ENCODE results near the gene SAMD4B. TPM values are rescaled to one million over a fixed set of nuclear protein-coding genes. Genes with fewer than 3 reads are reported as not detected.

The SAMD4B gene
- total and polyA plus RNA-seq, 9 of the 15 experiments (the other 6 are each of a cell fraction or from before 2014, with no cell fraction given): 3.4 to 90.5 (median 38.0) TPM

GRCh38 chr19:39310558-39311311 lies 31.5 kb upstream of the SAMD4B start (continued):
- no peak for TF ChIP-seq PATZ1 (CRISPR knock-in tag; IDR thresholded peaks at IDR 0.05; ENCODE audit: borderline replicate concordance)
- TF ChIP-seq, protein P1, sequence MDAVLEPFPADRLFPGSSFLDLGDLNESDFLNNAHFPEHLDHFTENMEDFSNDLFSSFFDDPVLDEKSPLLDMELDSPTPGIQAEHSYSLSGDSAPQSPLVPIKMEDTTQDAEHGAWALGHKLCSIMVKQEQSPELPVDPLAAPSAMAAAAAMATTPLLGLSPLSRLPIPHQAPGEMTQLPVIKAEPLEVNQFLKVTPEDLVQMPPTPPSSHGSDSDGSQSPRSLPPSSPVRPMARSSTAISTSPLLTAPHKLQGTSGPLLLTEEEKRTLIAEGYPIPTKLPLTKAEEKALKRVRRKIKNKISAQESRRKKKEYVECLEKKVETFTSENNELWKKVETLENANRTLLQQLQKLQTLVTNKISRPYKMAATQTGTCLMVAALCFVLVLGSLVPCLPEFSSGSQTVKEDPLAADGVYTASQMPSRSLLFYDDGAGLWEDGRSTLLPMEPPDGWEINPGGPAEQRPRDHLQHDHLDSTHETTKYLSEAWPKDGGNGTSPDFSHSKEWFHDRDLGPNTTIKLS (IDR thresholded peaks at IDR 0.05; ENCODE audit: borderline replicate concordance, low read depth): no peak
- 0 out of 2 replicates have a peak, but pooled peaks have one; percentile 46 for TF ChIP-seq EP300 (IDR thresholded peaks at IDR 0.05; ENCODE audit: low read length)
- TF ChIP-seq KLF10 (CRISPR knock-in tag; IDR thresholded peaks at IDR 0.05): no peak
- TF ChIP-seq ZNF75A (CRISPR knock-in tag; IDR thresholded peaks at IDR 0.05): peak; percentile 89
- TF ChIP-seq POLR2A (conservative IDR thresholded peaks at IDR 0.05): peak; percentile 68
- TF ChIP-seq, protein P2, sequence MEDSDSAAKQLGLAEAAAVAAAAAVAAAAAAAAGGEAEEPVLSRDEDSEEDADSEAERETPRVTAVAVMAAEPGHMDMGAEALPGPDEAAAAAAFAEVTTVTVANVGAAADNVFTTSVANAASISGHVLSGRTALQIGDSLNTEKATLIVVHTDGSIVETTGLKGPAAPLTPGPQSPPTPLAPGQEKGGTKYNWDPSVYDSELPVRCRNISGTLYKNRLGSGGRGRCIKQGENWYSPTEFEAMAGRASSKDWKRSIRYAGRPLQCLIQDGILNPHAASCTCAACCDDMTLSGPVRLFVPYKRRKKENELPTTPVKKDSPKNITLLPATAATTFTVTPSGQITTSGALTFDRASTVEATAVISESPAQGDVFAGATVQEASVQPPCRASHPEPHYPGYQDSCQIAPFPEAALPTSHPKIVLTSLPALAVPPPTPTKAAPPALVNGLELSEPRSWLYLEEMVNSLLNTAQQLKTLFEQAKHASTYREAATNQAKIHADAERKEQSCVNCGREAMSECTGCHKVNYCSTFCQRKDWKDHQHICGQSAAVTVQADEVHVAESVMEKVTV (CRISPR knock-in tag; IDR thresholded peaks at IDR 0.05): no peak
- no peak for TF ChIP-seq MAFF (IDR thresholded peaks at IDR 0.05; ENCODE audit: low read length)
- TF ChIP-seq PHB2 (IDR thresholded peaks at IDR 0.05; ENCODE audit: low read depth): no peak; the same call in 1 of the 2 replicates
- no peak for TF ChIP-seq BRD4 (IDR thresholded peaks at IDR 0.05)
- no peak for TF ChIP-seq ESRRA (IDR thresholded peaks at IDR 0.05; ENCODE audit: borderline replicate concordance, low read depth)
- no peak for TF ChIP-seq MTA2 (IDR thresholded peaks at IDR 0.05; ENCODE audit: low read depth)
- TF ChIP-seq PHF20 (IDR thresholded peaks at IDR 0.05; ENCODE audit: partially characterized antibody): no peak
- no peak for TF ChIP-seq SNIP1 (IDR thresholded peaks at IDR 0.05; ENCODE audit: low read depth)
- no peak for TF ChIP-seq MECOM (CRISPR knock-in tag; IDR thresholded peaks at IDR 0.05)
- TF ChIP-seq TGIF2 (CRISPR knock-in tag; IDR thresholded peaks at IDR 0.05): no peak
- TF ChIP-seq CBX8 (IDR thresholded peaks at IDR 0.05; ENCODE audit: borderline replicate concordance, extremely low read depth, low read depth, low read length, poor library complexity, severe bottlenecking): no peak
- TF ChIP-seq DNMT1 (IDR thresholded peaks at IDR 0.05): 0 out of 2 replicates have a peak, but pooled peaks have one; percentile 42
- TF ChIP-seq ZKSCAN1 (IDR thresholded peaks at IDR 0.05; ENCODE audit: low read depth, low read length): no peak
- TF ChIP-seq, protein P3, sequence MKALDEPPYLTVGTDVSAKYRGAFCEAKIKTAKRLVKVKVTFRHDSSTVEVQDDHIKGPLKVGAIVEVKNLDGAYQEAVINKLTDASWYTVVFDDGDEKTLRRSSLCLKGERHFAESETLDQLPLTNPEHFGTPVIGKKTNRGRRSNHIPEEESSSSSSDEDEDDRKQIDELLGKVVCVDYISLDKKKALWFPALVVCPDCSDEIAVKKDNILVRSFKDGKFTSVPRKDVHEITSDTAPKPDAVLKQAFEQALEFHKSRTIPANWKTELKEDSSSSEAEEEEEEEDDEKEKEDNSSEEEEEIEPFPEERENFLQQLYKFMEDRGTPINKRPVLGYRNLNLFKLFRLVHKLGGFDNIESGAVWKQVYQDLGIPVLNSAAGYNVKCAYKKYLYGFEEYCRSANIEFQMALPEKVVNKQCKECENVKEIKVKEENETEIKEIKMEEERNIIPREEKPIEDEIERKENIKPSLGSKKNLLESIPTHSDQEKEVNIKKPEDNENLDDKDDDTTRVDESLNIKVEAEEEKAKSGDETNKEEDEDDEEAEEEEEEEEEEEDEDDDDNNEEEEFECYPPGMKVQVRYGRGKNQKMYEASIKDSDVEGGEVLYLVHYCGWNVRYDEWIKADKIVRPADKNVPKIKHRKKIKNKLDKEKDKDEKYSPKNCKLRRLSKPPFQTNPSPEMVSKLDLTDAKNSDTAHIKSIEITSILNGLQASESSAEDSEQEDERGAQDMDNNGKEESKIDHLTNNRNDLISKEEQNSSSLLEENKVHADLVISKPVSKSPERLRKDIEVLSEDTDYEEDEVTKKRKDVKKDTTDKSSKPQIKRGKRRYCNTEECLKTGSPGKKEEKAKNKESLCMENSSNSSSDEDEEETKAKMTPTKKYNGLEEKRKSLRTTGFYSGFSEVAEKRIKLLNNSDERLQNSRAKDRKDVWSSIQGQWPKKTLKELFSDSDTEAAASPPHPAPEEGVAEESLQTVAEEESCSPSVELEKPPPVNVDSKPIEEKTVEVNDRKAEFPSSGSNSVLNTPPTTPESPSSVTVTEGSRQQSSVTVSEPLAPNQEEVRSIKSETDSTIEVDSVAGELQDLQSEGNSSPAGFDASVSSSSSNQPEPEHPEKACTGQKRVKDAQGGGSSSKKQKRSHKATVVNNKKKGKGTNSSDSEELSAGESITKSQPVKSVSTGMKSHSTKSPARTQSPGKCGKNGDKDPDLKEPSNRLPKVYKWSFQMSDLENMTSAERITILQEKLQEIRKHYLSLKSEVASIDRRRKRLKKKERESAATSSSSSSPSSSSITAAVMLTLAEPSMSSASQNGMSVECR (CRISPR knock-in tag; IDR thresholded peaks at IDR 0.05): no peak

All from K562 (cell line).